Type B pancreatic cell (in vitro differentiated cells): ENCODE results near the gene AP3D1. TPM values are rescaled to one million over a fixed set of nuclear protein-coding genes. Genes with fewer than 3 reads are reported as not detected.

Experiments
- DNase-seq: peaks from one replicate; pipeline ENCODE4 v3.0.0; 2021; ENCODE audit warnings: mixed read lengths; ENCODE audit not compliant: unreplicated experiment; ENCODE audit errors: extremely low spot score
- H3K27ac Mint-ChIP-seq: 2 replicates; pipeline ENCODE4 v1.8.0; 2021; ENCODE audit warnings: mild to moderate bottlenecking, mixed read lengths
- H3K27me3 Mint-ChIP-seq: 2 replicates; pipeline ENCODE4 v1.8.0; 2021; ENCODE audit warnings: mixed read lengths
- H3K36me3 Mint-ChIP-seq: 2 replicates; pipeline ENCODE4 v1.8.0; 2021; ENCODE audit warnings: mixed read lengths
- H3K4me1 Mint-ChIP-seq: one replicate; pipeline ENCODE4 v1.8.0; 2021; ENCODE audit warnings: mixed read lengths; ENCODE audit not compliant: unreplicated experiment
- H3K4me3 Mint-ChIP-seq: 2 replicates; pipeline ENCODE4 v1.8.0; 2021; ENCODE audit warnings: mild to moderate bottlenecking, mixed read lengths
- H3K9me3 Mint-ChIP-seq: 2 replicates; pipeline ENCODE4 v1.8.0; 2021; ENCODE audit warnings: mixed read lengths
- total RNA-seq: library from RNA; stranded (reverse); gene quantifications from 2 replicates; pipeline ENCODE4 v1.2.1, GENCODE V29; 2021; ENCODE audit warnings: low replicate concordance
- TF ChIP-seq, protein P1 (sequence below): fragments of 200-600 bp; sonication (generic); conservative IDR thresholded peaks from 2 replicates; pipeline ENCODE4 v1.5.0; 2021; ENCODE audit warnings: antibody characterized with exemption, mild to moderate bottlenecking

AP3D1 gene
- total RNA-seq, 1 donor from 2014 or later, result 127 TPM

DNA sequence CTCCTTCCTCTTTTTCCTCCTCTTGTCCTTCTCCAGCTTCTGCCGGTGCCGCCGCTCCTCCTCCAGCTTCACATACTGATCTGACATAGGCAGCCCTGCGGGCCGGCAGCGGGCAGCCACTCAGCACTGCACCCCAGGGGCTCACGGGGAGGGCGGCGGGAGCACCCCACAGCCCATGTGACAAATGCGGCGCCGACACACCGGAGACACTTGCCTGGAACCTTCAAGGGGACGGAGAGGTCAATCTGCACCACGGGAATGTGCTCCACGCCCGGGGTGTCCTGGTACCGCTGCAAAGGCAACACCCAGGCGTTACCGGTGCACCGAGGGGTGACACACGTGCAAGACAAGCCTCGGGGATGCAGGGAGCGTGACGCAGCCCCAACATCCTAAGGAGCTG, 36.0 kb downstream of the AP3D1 start:
- H3K27ac Mint-ChIP-seq, result no peak overlapping the region
- H3K4me1 Mint-ChIP-seq, result no peaks in the 10 kb centered on the region
- H3K9me3 Mint-ChIP-seq, result no peaks in the 10 kb centered on the region
- no peaks in the 10 kb centered on the region for H3K36me3 Mint-ChIP-seq
- TF ChIP-seq, protein P1, sequence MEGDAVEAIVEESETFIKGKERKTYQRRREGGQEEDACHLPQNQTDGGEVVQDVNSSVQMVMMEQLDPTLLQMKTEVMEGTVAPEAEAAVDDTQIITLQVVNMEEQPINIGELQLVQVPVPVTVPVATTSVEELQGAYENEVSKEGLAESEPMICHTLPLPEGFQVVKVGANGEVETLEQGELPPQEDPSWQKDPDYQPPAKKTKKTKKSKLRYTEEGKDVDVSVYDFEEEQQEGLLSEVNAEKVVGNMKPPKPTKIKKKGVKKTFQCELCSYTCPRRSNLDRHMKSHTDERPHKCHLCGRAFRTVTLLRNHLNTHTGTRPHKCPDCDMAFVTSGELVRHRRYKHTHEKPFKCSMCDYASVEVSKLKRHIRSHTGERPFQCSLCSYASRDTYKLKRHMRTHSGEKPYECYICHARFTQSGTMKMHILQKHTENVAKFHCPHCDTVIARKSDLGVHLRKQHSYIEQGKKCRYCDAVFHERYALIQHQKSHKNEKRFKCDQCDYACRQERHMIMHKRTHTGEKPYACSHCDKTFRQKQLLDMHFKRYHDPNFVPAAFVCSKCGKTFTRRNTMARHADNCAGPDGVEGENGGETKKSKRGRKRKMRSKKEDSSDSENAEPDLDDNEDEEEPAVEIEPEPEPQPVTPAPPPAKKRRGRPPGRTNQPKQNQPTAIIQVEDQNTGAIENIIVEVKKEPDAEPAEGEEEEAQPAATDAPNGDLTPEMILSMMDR, result no peak
- DNase-seq, result no peak
- no peaks in the 10 kb centered on the region for H3K27me3 Mint-ChIP-seq
- no peak overlapping the region for H3K4me3 Mint-ChIP-seq

DNA sequence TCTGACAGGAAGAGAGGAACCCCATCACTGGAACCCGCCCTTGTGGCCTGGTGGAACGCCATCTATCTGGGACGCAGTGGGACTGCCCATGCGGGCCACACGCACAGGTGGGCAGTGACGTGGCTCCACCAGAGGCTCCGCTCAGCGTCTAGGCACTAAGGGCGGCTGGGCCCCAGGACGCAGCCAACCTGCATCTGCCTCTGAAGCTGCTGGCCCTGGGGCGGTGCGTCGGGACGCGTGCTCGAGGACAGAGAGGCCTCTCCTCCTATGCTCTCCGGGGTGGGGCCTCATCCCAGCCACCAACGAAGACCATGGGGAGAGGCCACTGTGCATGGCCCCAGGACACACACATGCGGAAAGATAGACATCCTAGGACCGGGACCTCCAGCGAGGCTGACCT, 36.5 kb downstream of the AP3D1 start:
- TF ChIP-seq, protein P1, result no peak
- no peaks in the 10 kb centered on the region for H3K27me3 Mint-ChIP-seq
- no peaks in the 10 kb centered on the region for H3K4me1 Mint-ChIP-seq
- DNase-seq, result no peak
- no peaks in the 10 kb centered on the region for H3K9me3 Mint-ChIP-seq
- H3K27ac Mint-ChIP-seq, result no peak overlapping the region
- no peaks in the 10 kb centered on the region for H3K36me3 Mint-ChIP-seq
- no peak overlapping the region for H3K4me3 Mint-ChIP-seq

DNA sequence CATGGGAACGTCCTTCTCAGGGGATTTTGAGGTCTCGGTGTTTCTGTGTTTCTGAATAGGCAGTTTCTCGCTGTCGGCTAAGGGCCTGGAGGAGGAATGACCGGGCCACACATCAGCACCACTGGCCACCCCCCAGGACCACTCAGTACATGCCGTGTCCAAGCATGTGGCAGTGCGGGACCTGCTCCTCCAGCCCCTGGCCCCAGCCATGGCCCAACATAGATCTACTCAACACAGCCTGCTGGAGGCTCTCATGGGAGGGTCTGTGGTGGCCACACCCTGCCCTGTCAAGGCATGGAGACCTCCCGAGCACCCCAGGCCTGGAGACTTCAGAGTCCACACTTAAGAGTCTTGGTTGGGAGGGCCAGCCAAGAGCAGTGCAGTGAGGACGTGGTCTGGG, 37.1 kb downstream of the AP3D1 start:
- no peaks in the 10 kb centered on the region for H3K36me3 Mint-ChIP-seq
- no peaks in the 10 kb centered on the region for H3K27me3 Mint-ChIP-seq
- no peaks in the 10 kb centered on the region for H3K9me3 Mint-ChIP-seq
- no peaks in the 10 kb centered on the region for H3K4me1 Mint-ChIP-seq
- no peak overlapping the region for H3K4me3 Mint-ChIP-seq
- H3K27ac Mint-ChIP-seq, result no peak overlapping the region
- no peak for DNase-seq
- TF ChIP-seq, protein P1, result no peak

DNA sequence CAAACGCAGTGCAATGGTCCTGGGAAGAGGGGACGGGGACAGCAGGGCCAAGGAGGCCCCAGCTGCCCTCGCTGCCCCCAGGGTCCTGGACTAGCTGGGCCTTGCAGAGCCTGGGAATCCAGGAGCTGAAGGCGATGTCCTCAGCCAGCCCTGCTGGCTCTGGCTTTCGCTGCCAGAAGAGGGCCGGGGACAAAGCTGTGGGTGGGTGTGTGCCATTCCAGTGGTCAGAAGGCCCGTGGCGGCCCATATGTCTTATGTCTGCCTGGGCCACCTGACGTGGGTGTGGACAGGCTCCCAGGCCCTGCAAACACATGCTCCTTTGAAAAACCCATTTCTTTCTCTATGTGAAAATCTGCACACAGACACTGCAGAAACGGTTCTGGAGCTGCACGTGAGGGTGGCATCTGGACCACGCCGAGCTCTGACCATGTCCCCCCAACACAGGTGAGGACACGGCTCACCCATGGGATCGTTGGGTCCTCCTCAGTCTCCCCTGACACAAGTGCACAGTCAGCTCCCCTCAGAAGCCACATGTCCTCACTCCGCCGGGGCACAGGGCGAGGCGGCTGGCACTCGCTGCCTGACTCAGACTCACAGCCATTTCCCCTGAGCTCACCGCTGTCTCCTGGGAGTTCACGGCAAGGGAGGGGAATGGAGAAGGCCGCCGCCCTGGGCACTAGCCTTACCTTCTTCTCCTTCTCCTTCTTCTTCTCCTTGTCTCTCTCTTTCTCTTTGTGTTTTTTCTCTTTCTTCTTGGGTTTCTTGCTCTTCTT, 37.7 kb downstream of the AP3D1 start:
- H3K9me3 Mint-ChIP-seq, result no peaks in the 10 kb centered on the region
- no peak overlapping the region for H3K27ac Mint-ChIP-seq
- H3K36me3 Mint-ChIP-seq, result no peaks in the 10 kb centered on the region
- TF ChIP-seq, protein P1, result no peak
- no peaks in the 10 kb centered on the region for H3K27me3 Mint-ChIP-seq
- H3K4me1 Mint-ChIP-seq, result no peaks in the 10 kb centered on the region
- DNase-seq, result no peak
- no peak overlapping the region for H3K4me3 Mint-ChIP-seq

DNA sequence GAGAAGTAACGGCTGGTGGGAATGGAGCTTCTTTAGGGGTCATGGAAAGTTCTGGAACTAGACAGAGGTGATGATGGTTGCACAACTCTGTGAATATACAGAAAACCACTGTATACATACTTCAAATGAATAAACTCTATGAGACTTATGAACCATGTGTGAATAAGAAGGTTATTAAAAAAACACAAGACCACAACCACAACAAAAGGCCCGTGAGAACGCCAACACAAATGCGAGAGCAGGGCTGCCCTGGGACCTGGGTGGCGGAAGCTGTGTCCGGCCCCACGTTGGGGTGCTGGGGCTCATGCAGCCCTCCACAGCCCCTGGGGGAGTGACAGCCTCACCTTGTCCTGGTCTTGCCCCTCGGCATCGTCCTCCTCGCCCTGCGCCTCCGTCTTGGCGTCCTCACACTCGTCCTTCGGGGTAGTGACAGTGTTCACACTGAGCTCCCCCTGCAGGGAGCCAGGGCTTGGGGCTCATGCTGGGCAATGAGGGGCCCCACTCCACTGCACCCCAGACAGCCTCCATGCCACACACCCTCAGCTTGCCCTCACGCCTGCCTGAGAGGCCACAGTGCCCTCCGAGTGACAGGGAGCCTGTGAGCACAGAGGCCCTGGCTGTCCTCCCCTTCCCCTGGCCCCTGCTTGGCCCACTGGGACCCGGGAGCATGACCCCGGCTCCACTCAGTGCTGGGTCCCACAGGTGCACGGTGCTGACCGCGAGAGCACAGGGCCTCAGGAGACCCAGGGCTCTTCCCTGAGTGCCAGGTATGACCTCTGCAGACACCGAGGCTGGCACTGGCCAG, 38.6 kb downstream of the AP3D1 start:
- H3K27me3 Mint-ChIP-seq, result no peaks in the 10 kb centered on the region
- TF ChIP-seq, protein P1, result no peak
- no peak overlapping the region for H3K4me3 Mint-ChIP-seq
- no peaks in the 10 kb centered on the region for H3K9me3 Mint-ChIP-seq
- H3K4me1 Mint-ChIP-seq, result no peaks in the 10 kb centered on the region
- peaks cover 6% of the 10 kb centered on the region for H3K36me3 Mint-ChIP-seq
- no peak for DNase-seq
- no peak overlapping the region for H3K27ac Mint-ChIP-seq
